ENCODE data around the gene SERPINI1.

SERPINI1 gene

DNA sequence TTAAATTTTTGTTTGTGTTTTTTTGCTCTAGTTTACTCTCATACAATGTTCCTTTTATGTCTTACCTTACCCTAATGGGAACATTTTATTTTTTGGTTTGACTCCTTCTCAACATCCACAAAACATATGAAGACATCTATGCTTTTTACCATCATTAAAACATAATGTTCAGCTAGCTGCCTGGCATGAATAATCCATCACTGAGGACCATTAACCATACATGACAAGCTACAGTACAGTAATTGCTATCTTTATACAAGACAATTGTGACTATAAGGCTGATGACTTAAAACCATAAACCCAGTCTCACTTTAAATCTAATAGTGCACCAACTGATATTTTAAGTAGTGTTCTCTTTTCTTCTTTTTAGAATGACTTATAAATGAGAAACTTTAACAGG is 13.7 kb downstream of the SERPINI1 start:
- ChIA-PET POLR2A (interaction anchor here (0.8 kb wide), 1 partner anchor 14 kb away, joined by 3 read pairs; the partner anchor contains the start of gene SERPINI1), CTCF (no interaction called here)
- TF ChIP-seq, protein P1, sequence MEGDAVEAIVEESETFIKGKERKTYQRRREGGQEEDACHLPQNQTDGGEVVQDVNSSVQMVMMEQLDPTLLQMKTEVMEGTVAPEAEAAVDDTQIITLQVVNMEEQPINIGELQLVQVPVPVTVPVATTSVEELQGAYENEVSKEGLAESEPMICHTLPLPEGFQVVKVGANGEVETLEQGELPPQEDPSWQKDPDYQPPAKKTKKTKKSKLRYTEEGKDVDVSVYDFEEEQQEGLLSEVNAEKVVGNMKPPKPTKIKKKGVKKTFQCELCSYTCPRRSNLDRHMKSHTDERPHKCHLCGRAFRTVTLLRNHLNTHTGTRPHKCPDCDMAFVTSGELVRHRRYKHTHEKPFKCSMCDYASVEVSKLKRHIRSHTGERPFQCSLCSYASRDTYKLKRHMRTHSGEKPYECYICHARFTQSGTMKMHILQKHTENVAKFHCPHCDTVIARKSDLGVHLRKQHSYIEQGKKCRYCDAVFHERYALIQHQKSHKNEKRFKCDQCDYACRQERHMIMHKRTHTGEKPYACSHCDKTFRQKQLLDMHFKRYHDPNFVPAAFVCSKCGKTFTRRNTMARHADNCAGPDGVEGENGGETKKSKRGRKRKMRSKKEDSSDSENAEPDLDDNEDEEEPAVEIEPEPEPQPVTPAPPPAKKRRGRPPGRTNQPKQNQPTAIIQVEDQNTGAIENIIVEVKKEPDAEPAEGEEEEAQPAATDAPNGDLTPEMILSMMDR (IDR thresholded peaks at IDR 0.05; ENCODE audit: insufficient read depth, low read length, missing control alignments): no peak

DNA sequence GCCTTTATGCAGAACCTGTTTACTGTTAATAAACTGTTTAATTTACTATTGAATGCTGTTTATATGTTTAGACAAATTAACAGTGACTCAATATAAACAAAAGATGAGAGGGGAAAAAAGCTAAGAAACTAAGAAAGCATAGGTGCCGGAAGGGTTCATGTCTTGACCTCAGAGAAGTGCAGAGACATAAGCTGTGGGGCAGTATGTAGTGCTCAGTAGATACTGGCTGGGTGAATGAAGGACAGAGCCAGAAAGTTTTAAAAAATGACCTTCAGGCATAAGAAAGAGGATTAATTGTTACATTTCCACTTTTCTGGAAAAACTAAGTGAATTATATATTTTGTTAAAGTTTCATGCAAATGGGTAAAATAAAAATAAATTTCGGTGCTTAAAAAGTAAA is 14.2 kb downstream of the SERPINI1 start:
- H3K4me3 ChIP-seq (ENCODE audit: low read depth, low read length): no peak overlapping the region
- ChIA-PET CTCF (no interaction called here), POLR2A (interaction anchor here (0.8 kb wide), 1 partner anchor 14 kb away, joined by 3 read pairs; the partner anchor contains the start of gene SERPINI1)
- DNase-seq (ENCODE audit: low read depth, low spot score): no peak
- TF ChIP-seq, protein P1 (IDR thresholded peaks at IDR 0.05; ENCODE audit: insufficient read depth, low read length, missing control alignments): no peak

More for the DNA sequence above, 13.7 kb downstream of the SERPINI1 start:
- no peak overlapping the region for H3K4me3 ChIP-seq (ENCODE audit: low read depth, low read length)
- no peak for DNase-seq (ENCODE audit: low read depth, low spot score)

DNA sequence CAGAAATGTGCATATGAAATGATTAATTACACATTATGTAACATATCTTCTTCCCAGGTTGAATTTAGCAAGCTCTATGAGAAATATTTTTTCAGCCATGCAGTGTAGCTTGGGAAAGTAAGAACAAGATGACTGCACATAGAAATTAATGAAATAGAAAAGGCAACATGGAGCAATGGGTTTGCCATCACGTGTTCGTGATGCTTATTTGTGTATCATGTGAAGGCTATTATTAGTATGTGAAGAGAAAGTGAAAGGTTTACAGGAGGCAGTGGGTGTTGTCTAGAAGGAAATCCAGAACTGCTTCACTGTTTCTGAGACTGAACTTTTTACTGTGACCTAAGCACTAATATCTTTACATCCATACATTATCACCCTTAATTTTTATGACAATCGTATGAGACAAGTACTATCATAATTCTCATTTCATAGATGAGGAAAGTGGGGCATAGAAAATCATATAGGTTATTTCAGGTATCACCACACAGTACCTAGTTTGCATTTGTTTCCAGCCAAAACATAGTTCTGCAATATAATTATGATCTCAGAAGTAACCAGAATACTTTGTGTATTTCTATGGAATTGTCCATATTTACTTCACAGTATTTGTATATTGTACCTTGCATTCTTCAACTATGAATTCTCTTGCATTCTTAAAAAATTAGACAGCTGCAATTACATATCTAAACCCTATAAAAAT is 14.9 kb downstream of the SERPINI1 start:
- TF ChIP-seq, protein P1 (IDR thresholded peaks at IDR 0.05; ENCODE audit: insufficient read depth, low read length, missing control alignments): no peak
- no peak for DNase-seq (ENCODE audit: low read depth, low spot score)
- POLR2A ChIA-PET: no interaction called here
- CTCF ChIA-PET: no interaction called here
- H3K4me3 ChIP-seq (ENCODE audit: low read depth, low read length): no peak overlapping the region

DNA sequence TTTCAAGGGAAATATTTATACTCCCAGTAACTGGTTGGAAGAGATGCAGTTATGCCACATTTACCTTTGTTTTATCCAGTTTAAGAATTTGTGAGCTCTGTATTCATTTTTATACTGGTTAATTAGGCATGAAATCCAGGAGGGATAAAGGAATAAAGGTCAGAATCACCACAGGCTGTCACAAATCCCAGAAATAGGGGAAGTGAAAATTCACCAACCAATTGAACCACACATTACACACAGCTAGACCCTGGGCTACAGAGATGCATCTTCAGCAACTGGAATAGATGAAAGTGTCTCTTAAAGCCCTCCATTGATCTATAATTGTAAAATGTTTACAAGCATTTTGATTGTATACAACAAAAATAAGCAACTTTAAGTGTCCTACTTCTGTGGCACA is 18.5 kb downstream of the SERPINI1 start:
- ChIA-PET POLR2A (no interaction called here), CTCF (no interaction called here)
- TF ChIP-seq, protein P1 (IDR thresholded peaks at IDR 0.05; ENCODE audit: insufficient read depth, low read length, missing control alignments): no peak
- no peak overlapping the region for H3K4me3 ChIP-seq (ENCODE audit: low read depth, low read length)
- no peak for DNase-seq (ENCODE audit: low read depth, low spot score)

DNA sequence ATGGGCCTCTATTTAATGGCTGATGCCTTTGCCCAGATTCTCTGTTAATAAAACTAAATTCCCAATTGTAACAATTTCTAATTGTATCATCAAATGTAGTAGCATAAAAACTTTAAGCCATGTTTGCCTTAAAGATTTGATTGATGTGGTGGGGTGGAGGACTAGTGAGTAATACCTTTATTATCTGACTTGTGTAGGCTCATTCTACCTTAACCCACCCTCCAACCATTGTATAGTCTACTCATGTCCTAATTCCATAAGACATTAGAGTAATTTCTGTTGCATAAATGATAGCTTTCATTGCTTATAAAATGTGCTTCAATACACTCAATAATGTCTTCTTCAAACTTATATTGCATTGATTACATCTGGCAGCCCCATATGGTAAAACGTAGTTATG is 25.8 kb downstream of the SERPINI1 start:
- ChIA-PET CTCF (no interaction called here), POLR2A (no interaction called here)
- TF ChIP-seq, protein P1 (IDR thresholded peaks at IDR 0.05; ENCODE audit: insufficient read depth, low read length, missing control alignments): no peak
- no peak overlapping the region for H3K4me3 ChIP-seq (ENCODE audit: low read depth, low read length)
- DNase-seq (ENCODE audit: low read depth, low spot score): no peak

DNA sequence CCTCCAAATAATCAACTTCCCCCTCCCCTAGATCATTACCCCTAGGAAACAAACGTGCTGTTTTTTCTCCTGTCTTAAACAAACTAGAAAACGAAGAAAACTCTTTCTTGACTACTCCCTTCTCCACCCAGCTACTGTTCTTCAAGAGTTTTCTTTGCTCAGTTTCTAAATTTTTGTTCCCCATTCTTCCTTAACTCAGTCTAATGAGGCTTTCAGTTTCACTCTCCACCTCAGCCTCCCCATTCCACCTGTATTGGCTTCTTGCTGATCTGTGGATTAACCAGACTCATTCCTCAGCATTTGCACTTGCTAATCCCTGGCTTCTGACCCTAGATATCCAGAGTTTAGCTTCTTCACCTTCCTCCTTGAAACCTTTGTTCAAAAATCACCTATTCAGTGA is 26.8 kb downstream of the SERPINI1 start:
- H3K4me3 ChIP-seq (ENCODE audit: low read depth, low read length): no peak overlapping the region
- CTCF ChIA-PET: no interaction called here
- POLR2A ChIA-PET: no interaction called here
- no peak for DNase-seq (ENCODE audit: low read depth, low spot score)
- TF ChIP-seq, protein P1 (IDR thresholded peaks at IDR 0.05; ENCODE audit: insufficient read depth, low read length, missing control alignments): no peak

Data from AG04449 (cell line).